Osteoblast (primary cell): ENCODE measurements around the gene UBE2S. TPM values are rescaled to one million over a fixed set of nuclear protein-coding genes. Genes with fewer than 3 reads are reported as not detected.
A peak's percentile ranks its signal among the peaks of the same experiment; 100 is the strongest.

Experiments
- DNase-seq: peaks from one replicate; pipeline ENCODE4 v3.0.0; 2011; ENCODE audit warnings: low spot score, mixed read lengths; ENCODE audit not compliant: insufficient read length; ENCODE audit errors: missing footprints
- H2AFZ ChIP-seq: 2 replicates; pipeline ENCODE4 v1.6.0; 2011; ENCODE audit warnings: mild to moderate bottlenecking, low read length
- H3K27ac ChIP-seq: 2 replicates; pipeline ENCODE4 v1.5.1; 2011; ENCODE audit warnings: mild to moderate bottlenecking, low read depth, low read length, moderate library complexity
- H3K27me3 ChIP-seq: 2 replicates; pipeline ENCODE4 v1.6.0; 2012; ENCODE audit warnings: mild to moderate bottlenecking, control low read depth, inconsistent platforms, low read length, moderate library complexity; ENCODE audit not compliant: insufficient read depth
- H3K36me3 ChIP-seq: 2 replicates; pipeline ENCODE4 v1.5.1; 2011; ENCODE audit warnings: mild to moderate bottlenecking, low read length, control low read depth, moderate library complexity; ENCODE audit not compliant: insufficient read depth
- H3K4me1 ChIP-seq: 2 replicates; pipeline ENCODE4 v1.5.1; 2011; ENCODE audit warnings: mild to moderate bottlenecking, low read length, control low read depth, moderate library complexity; ENCODE audit not compliant: insufficient read depth
- H3K4me2 ChIP-seq: 2 replicates; pipeline ENCODE4 v1.6.0; 2011; ENCODE audit warnings: mild to moderate bottlenecking, low read length; ENCODE audit not compliant: insufficient read depth
- H3K4me3 ChIP-seq: fragments of 200-600 bp; sonication (generic); 3 replicates; pipeline ENCODE4 v1.5.1; 2012; ENCODE audit warnings: mild to moderate bottlenecking, low read length, inconsistent platforms; ENCODE audit not compliant: insufficient read depth
- H3K79me2 ChIP-seq: 2 replicates; pipeline ENCODE4 v1.6.0; 2012; ENCODE audit warnings: mild to moderate bottlenecking, low read length, control low read depth, inconsistent platforms; ENCODE audit not compliant: insufficient read depth
- H3K9me3 ChIP-seq: 2 replicates; pipeline ENCODE4 v1.5.1; 2011; ENCODE audit warnings: low read depth, low read length, control low read depth
- H4K20me1 ChIP-seq: 2 replicates; pipeline ENCODE4 v1.6.0; 2012; ENCODE audit warnings: mild to moderate bottlenecking, low read length, control low read depth; ENCODE audit not compliant: insufficient read depth
- total RNA-seq: library from RNA; depleted of rRNA; stranded (reverse); fragments of >200 nt; gene quantifications from 2 replicates; pipeline ENCODE4 v1.2.3, GENCODE V29; 2012
- TF ChIP-seq, protein P1 (sequence below): IDR thresholded peaks from 2 replicates; pipeline ENCODE4 v1.5.1; 2011; ENCODE audit warnings: mild to moderate bottlenecking, low read depth, low read length, moderate library complexity; ENCODE audit errors: extremely low read depth

The UBE2S gene
- total RNA-seq, 1 donor, result 37.3 TPM

DNA sequence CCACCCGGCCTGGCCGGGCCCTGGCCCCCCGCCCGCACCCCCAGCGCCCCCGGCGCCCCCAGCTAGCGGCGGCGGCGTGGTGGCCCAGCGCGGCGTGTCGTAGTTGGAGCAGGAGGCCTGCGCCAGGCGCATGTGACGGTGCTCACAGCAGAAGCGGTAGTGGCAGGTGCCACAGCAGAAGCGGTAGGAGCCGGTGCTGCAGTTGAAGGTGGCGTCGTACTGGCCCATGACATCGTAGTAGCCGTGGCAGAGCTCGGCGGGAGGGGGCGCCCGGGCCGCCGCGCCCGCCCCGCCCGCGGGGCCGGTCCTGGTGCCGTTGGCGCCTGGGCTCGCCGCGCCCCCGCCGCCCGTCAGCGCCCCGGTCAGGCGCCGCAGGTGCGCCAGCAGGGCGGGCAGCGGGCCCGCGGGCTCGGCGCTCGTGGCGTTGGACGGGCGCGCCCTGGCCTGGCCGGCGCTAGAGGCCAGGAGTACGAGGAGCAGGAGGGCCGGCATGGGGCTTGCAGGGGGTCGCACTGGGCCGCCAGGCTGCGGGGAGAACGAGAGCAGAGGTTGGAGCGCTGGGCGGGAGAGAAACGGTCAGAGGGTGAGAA is 34.9 kb upstream of the UBE2S start:
- H2AFZ ChIP-seq, result no peak overlapping the region

DNA sequence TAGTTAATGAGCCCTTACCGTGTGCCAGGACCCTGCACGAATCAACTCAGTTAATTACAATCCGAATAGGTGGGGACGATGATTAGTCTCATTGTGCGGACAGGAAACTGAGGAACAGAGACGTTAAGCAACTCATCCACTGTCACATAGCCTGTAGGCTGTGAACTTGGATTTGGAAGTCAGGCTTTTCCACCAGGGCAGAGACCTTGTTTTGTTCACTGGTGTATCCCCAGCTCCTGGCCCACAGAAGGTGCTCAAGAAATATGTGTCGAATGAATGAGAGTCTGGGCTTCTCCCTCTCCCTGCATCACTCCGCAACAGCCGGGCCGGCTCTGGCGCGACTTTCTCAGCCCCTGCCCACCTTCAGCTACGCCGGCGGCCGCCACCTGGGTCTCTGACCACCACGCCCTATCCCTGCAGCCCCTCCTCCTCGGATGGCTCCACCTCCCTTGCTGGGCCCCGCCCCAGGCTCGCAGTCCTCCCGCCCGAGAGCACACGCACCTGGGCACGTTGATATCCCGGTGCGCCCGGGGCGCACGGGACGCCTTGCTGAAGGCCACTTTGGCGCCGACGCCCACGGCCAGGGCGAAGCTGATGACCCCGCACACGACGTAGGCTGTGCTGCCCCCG is 34.2 kb upstream of the UBE2S start:
- H3K36me3 ChIP-seq, result no peaks in the 10 kb centered on the region
- H3K4me3 ChIP-seq, result no peak overlapping the region
- H3K9me3 ChIP-seq, result no peaks in the 10 kb centered on the region
- H4K20me1 ChIP-seq, result no peaks in the 10 kb centered on the region
- H2AFZ ChIP-seq, result no peak overlapping the region
- DNase-seq, result peak; percentile 73
- no peak overlapping the region for H3K27ac ChIP-seq
- H3K27me3 ChIP-seq, result peaks cover 56% of the 10 kb centered on the region
- H3K4me1 ChIP-seq, result no peaks in the 10 kb centered on the region
- no peak overlapping the region for H3K4me2 ChIP-seq
- TF ChIP-seq, protein P1, sequence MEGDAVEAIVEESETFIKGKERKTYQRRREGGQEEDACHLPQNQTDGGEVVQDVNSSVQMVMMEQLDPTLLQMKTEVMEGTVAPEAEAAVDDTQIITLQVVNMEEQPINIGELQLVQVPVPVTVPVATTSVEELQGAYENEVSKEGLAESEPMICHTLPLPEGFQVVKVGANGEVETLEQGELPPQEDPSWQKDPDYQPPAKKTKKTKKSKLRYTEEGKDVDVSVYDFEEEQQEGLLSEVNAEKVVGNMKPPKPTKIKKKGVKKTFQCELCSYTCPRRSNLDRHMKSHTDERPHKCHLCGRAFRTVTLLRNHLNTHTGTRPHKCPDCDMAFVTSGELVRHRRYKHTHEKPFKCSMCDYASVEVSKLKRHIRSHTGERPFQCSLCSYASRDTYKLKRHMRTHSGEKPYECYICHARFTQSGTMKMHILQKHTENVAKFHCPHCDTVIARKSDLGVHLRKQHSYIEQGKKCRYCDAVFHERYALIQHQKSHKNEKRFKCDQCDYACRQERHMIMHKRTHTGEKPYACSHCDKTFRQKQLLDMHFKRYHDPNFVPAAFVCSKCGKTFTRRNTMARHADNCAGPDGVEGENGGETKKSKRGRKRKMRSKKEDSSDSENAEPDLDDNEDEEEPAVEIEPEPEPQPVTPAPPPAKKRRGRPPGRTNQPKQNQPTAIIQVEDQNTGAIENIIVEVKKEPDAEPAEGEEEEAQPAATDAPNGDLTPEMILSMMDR, result no peak
- H3K79me2 ChIP-seq, result no peaks in the 10 kb centered on the region

More for the DNA sequence above, 34.9 kb upstream of the UBE2S start:
- H3K4me1 ChIP-seq, result no peaks in the 10 kb centered on the region
- H3K4me3 ChIP-seq, result no peak overlapping the region
- DNase-seq, result peak; percentile 72
- no peaks in the 10 kb centered on the region for H3K9me3 ChIP-seq
- peaks cover 60% of the 10 kb centered on the region for H3K27me3 ChIP-seq
- TF ChIP-seq, protein P1, result no peak
- H4K20me1 ChIP-seq, result no peaks in the 10 kb centered on the region
- no peaks in the 10 kb centered on the region for H3K36me3 ChIP-seq
- H3K27ac ChIP-seq, result no peak overlapping the region
- no peaks in the 10 kb centered on the region for H3K79me2 ChIP-seq
- no peak overlapping the region for H3K4me2 ChIP-seq

DNA sequence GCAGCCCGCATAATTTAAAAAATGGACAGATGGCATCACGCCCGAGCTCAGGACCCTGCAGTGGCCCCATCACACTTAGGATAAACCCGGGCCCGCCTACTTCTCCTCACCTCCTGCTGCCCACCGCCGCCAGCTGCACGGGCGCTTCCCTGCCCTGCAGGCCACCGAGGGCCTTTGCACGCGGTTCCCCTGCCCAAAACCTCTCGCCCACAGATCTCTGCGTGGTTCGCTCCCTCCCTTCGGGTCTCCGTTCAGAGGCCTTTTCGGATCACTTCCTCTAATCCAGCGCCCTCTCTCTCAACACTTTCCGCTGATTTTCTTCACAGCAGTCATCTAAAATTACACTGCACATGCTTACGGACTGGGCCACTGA is 33.7 kb upstream of the UBE2S start:
- Histone ChIP-seq H3K36me3 (no peaks in the 10 kb centered on the region), H3K4me2 (no peak overlapping the region), H3K27ac (no peak overlapping the region), H3K27me3 (peaks cover 56% of the 10 kb centered on the region), H2AFZ (no peak overlapping the region), H3K9me3 (no peaks in the 10 kb centered on the region), H3K4me3 (no peak overlapping the region), H3K4me1 (no peaks in the 10 kb centered on the region), H4K20me1 (no peaks in the 10 kb centered on the region), H3K79me2 (no peaks in the 10 kb centered on the region)
- DNase-seq, result peak; percentile 73
- TF ChIP-seq, protein P1, result no peak

DNA sequence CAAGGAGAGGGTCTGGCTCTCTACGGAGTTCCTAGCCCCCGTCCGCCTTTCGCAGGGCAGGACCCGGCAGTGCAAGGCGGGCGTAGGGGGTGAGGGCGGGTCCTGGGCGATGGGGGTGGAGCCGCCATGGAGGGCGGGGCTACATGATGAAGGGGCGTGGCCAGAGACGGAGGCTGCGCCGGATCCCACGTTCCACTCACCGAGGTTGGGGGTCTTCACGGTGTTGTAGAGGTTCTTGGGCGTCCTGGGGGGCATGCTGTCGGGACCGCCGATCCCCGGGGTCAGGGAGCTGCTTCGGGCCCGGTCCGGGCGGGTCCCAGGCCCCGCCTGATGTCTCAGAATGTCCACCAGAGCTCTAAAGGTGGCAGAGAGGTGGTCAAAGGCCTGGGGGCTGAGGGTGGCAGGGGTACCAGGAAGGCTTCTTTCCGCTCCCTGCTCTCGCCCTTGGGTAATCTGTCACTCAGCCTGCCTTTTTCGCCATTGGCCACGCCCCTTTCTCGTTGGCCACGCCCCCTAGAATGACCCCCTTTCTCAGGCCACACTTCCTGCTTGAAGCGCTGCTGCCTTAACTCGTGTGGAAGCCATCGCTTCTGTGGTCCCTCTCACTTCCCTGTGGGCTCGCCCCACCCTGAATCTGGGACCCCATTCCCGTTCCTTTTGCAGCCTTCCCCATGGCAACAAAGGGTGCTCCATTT is 33.0 kb upstream of the UBE2S start:
- H3K27ac ChIP-seq, result no peak overlapping the region
- H3K4me1 ChIP-seq, result no peaks in the 10 kb centered on the region
- no peaks in the 10 kb centered on the region for H3K36me3 ChIP-seq
- no peak overlapping the region for H3K4me3 ChIP-seq
- no peaks in the 10 kb centered on the region for H3K79me2 ChIP-seq
- H3K27me3 ChIP-seq, result peaks cover 52% of the 10 kb centered on the region
- no peak overlapping the region for H2AFZ ChIP-seq
- DNase-seq, result peak; percentile 92
- H3K9me3 ChIP-seq, result no peaks in the 10 kb centered on the region
- no peaks in the 10 kb centered on the region for H4K20me1 ChIP-seq
- TF ChIP-seq, protein P1, result no peak
- no peak overlapping the region for H3K4me2 ChIP-seq
